OCI-LY7 (cell line): ENCODE data around the gene EDN1. TPM values are rescaled to one million over a fixed set of nuclear protein-coding genes. Genes with fewer than 3 reads are reported as not detected.

Experiments used
- BruUV-seq: library from RNA; stranded (reverse); fragments of 400-500 nt; replicated peaks from 2 replicates; lab custom pipeline; 2021; lab: Mats Ljungman, UMichigan
- CTCF ChIA-PET: fragments of 300-600 bp; sonication (Branson Sonifier 250); formaldehyde crosslinking; loops from one replicate; lab custom pipeline; 2022; ENCODE audit warnings: antibody characterized with exemption; ENCODE audit not compliant: unreplicated experiment; lab: Charles Lee
- POLR2A ChIA-PET: fragments of 300-600 bp; sonication (Branson Sonifier 250); formaldehyde crosslinking; loops from one replicate; lab custom pipeline; 2022; ENCODE audit warnings: antibody characterized with exemption; lab: Charles Lee
- DNase-seq: peaks from one replicate; pipeline ENCODE4 v3.0.0-alpha.2; 2015; ENCODE audit warnings: low spot score
- H2AFZ ChIP-seq: fragments of 200-600 bp; sonication (generic), shearing (Covaris generic); 2 replicates; pipeline ENCODE4 v1.6.1; 2014; ENCODE audit warnings: mild to moderate bottlenecking, antibody characterized with exemption, low read length, moderate library complexity
- H3K27ac ChIP-seq: fragments of 200-600 bp; sonication (generic); 2 replicates; pipeline ENCODE4 v1.5.1; 2014; ENCODE audit warnings: mixed run types, low read depth, mild to moderate bottlenecking, moderate library complexity, low read length, inconsistent platforms; ENCODE audit not compliant: poor library complexity, severe bottlenecking
- H3K36me3 ChIP-seq: fragments of 200-600 bp; sonication (generic); 2 replicates; pipeline ENCODE4 v1.6.1; 2014; ENCODE audit warnings: mild to moderate bottlenecking, antibody characterized with exemption, low read length, moderate library complexity, mixed read lengths; ENCODE audit not compliant: insufficient read depth
- H3K4me1 ChIP-seq: fragments of 200-600 bp; sonication (generic); 2 replicates; pipeline ENCODE4 v1.5.1; 2014; ENCODE audit warnings: mild to moderate bottlenecking, low read length; ENCODE audit not compliant: insufficient read depth, poor library complexity, severe bottlenecking
- H3K4me2 ChIP-seq: fragments of 200-600 bp; sonication (generic); 2 replicates; pipeline ENCODE4 v1.6.1; 2014; ENCODE audit warnings: mild to moderate bottlenecking, low read length
- H3K4me3 ChIP-seq: fragments of 200-600 bp; sonication (generic); 2 replicates; pipeline ENCODE4 v1.5.1; 2014; ENCODE audit warnings: mild to moderate bottlenecking, low read depth, low read length; ENCODE audit not compliant: poor library complexity, severe bottlenecking
- H3K79me2 ChIP-seq: fragments of 200-600 bp; sonication (generic); 2 replicates; pipeline ENCODE4 v1.6.1; 2016; ENCODE audit warnings: low read depth, mild to moderate bottlenecking, low read length, moderate library complexity, mixed read lengths; ENCODE audit not compliant: insufficient read depth
- H3K9me2 ChIP-seq: fragments of 200-600 bp; sonication (generic); 2 replicates; pipeline ENCODE4 v1.6.1; 2016; ENCODE audit warnings: mild to moderate bottlenecking, low read length, mixed read lengths; ENCODE audit not compliant: insufficient read depth
- H3K9me3 ChIP-seq: fragments of 200-600 bp; sonication (generic); 2 replicates; pipeline ENCODE4 v1.6.1; 2014; ENCODE audit warnings: mild to moderate bottlenecking, mixed run types, low read length, mixed read lengths
- H4K20me1 ChIP-seq: fragments of 200-600 bp; sonication (generic); 2 replicates; pipeline ENCODE4 v1.6.1; 2014; ENCODE audit warnings: mild to moderate bottlenecking, antibody characterized with exemption, low read length, moderate library complexity, mixed read lengths; ENCODE audit not compliant: insufficient read depth
- CTCF ChIP-seq: fragments of 200-600 bp; sonication (generic); conservative IDR thresholded peaks from 2 replicates; pipeline ENCODE4 v1.5.1; 2014; ENCODE audit warnings: mild to moderate bottlenecking, antibody characterized with exemption, low read length, moderate library complexity, mixed read lengths
- EZH2phosphoT487 ChIP-seq: fragments of 200-600 bp; sonication (generic); IDR thresholded peaks from 2 replicates; pipeline ENCODE4 v1.6.1; 2018; ENCODE audit warnings: low read depth, borderline replicate concordance, mild to moderate bottlenecking, mixed run types, antibody characterized with exemption, low read length, moderate library complexity, mixed read lengths
- intact Hi-C: fragments of 100-400 bp; cut with micrococcal nuclease; formaldehyde crosslinking; loops from one replicate; pipeline ENCODE4 v1.10.0; 2022; ENCODE audit not compliant: unreplicated experiment
- total RNA-seq, 2 experiments: library from RNA; depleted of rRNA in 1 of 2; stranded (reverse); fragments of >200 nt in 1 of 2; shearing (Covaris generic) in 1 of 2; gene quantifications; 2 replicates each; pipeline ENCODE4 v1.2.3, GENCODE V29; 2014 to 2022

Gene EDN1
- total RNA-seq, 2 experiments from 2014 or later = not detected

GRCh38 chr6:12263403-12263802, 26.8 kb upstream of the EDN1 start:
- intact Hi-C loops = no loop called here
- POLR2A ChIA-PET = no interaction called here
- no peak for TF ChIP-seq CTCF
- no peak overlapping the region for H3K4me3 ChIP-seq
- DNase-seq = no peak
- no peak overlapping the region for H3K27ac ChIP-seq
- H3K4me1 ChIP-seq = no peaks in the 10 kb centered on the region
- H2AFZ ChIP-seq = no peak overlapping the region
- no peaks in the 10 kb centered on the region for H3K79me2 ChIP-seq
- no TSS peak for BruUV-seq
- H3K36me3 ChIP-seq = no peaks in the 10 kb centered on the region
- H4K20me1 ChIP-seq = no peaks in the 10 kb centered on the region
- CTCF ChIA-PET = no interaction called here
- no peaks in the 10 kb centered on the region for H3K9me3 ChIP-seq
- H3K4me2 ChIP-seq = no peak overlapping the region
- no peaks in the 10 kb centered on the region for H3K9me2 ChIP-seq

- no peaks in the 10 kb centered on the region for H3K36me3 ChIP-seq
- H3K79me2 ChIP-seq = no peaks in the 10 kb centered on the region
- BruUV-seq = no TSS peak
- no peak for DNase-seq
- CTCF ChIA-PET = no interaction called here
- TF ChIP-seq EZH2phosphoT487 (no peak), CTCF (no peak)
- intact Hi-C loops = no loop called here
- no peak overlapping the region for H2AFZ ChIP-seq
- no peaks in the 10 kb centered on the region for H3K4me1 ChIP-seq
- no peaks in the 10 kb centered on the region for H3K9me2 ChIP-seq
- H3K9me3 ChIP-seq = no peaks in the 10 kb centered on the region
- no peaks in the 10 kb centered on the region for H4K20me1 ChIP-seq
- no peak overlapping the region for H3K27ac ChIP-seq
- H3K4me2 ChIP-seq = no peak overlapping the region
- POLR2A ChIA-PET = no interaction called here
- no peak overlapping the region for H3K4me3 ChIP-seq
Observed at GRCh38 chr6:12264671-12265070, 25.5 kb upstream of the EDN1 start.

GRCh38 chr6:12265296-12265695, 24.9 kb upstream of the EDN1 start:
- H3K79me2 ChIP-seq = no peaks in the 10 kb centered on the region
- H3K4me1 ChIP-seq = no peaks in the 10 kb centered on the region
- no peak for DNase-seq
- H3K36me3 ChIP-seq = no peaks in the 10 kb centered on the region
- no TSS peak for BruUV-seq
- H3K27ac ChIP-seq = no peak overlapping the region
- TF ChIP-seq EZH2phosphoT487 = no peak
- TF ChIP-seq CTCF = no peak
- no peak overlapping the region for H3K4me3 ChIP-seq
- intact Hi-C loops = no loop called here
- no peak overlapping the region for H3K4me2 ChIP-seq
- H4K20me1 ChIP-seq = no peaks in the 10 kb centered on the region
- no peaks in the 10 kb centered on the region for H3K9me3 ChIP-seq
- ChIA-PET CTCF (no interaction called here), POLR2A (no interaction called here)
- no peak overlapping the region for H2AFZ ChIP-seq
- H3K9me2 ChIP-seq = no peaks in the 10 kb centered on the region
